Chondrocyte (in vitro differentiated cells): ENCODE measurements around the gene TBC1D4. TPM values are rescaled to one million over a fixed set of nuclear protein-coding genes. Genes with fewer than 3 reads are reported as not detected.
"Not testable (repeated sequence)": the region's sequence is repeated elsewhere in the genome, so short reads cannot be mapped to it uniquely, and the experiment has no call there.

Experiments used
- DNase-seq: peaks from one replicate; pipeline ENCODE4 v3.0.0; 2021; ENCODE audit warnings: mixed read lengths, low spot score
- H3K27ac Mint-ChIP-seq: one replicate; pipeline ENCODE4 v1.8.0; 2021; ENCODE audit warnings: mild to moderate bottlenecking, moderate library complexity, mixed read lengths; ENCODE audit not compliant: unreplicated experiment
- H3K27me3 Mint-ChIP-seq: 2 replicates; pipeline ENCODE4 v1.8.0; 2021; ENCODE audit warnings: low read depth, mixed read lengths
- H3K36me3 Mint-ChIP-seq: 2 replicates; pipeline ENCODE4 v1.8.0; 2021; ENCODE audit warnings: low read depth, mixed read lengths
- H3K4me1 Mint-ChIP-seq: 2 replicates; pipeline ENCODE4 v1.8.0; 2021; ENCODE audit warnings: low read depth, mild to moderate bottlenecking, mixed read lengths
- H3K4me3 Mint-ChIP-seq: one replicate; pipeline ENCODE4 v1.8.0; 2021; ENCODE audit warnings: mild to moderate bottlenecking, moderate library complexity, mixed read lengths; ENCODE audit not compliant: unreplicated experiment
- H3K9me3 Mint-ChIP-seq: 2 replicates; pipeline ENCODE4 v1.8.0; 2021; ENCODE audit warnings: low read depth, mixed read lengths
- CTCF ChIP-seq: fragments of 200-600 bp; sonication (generic); IDR thresholded peaks from 2 replicates; pipeline ENCODE4 v1.5.0; 2021; ENCODE audit warnings: antibody characterized with exemption, mild to moderate bottlenecking, moderate library complexity
- total RNA-seq: library from RNA; stranded (reverse); gene quantifications from 3 replicates; pipeline ENCODE4 v1.2.1, GENCODE V29; 2021

Gene TBC1D4
- total RNA-seq, 1 donor from 2014 or later: 5.7 TPM

- no peaks in the 10 kb centered on the region for H3K36me3 Mint-ChIP-seq
- H3K4me3 Mint-ChIP-seq: no peak overlapping the region
- peaks cover 53% of the 10 kb centered on the region for H3K4me1 Mint-ChIP-seq
- no peak for DNase-seq
- H3K27me3 Mint-ChIP-seq: no peaks in the 10 kb centered on the region
- H3K9me3 Mint-ChIP-seq: no peaks in the 10 kb centered on the region
- TF ChIP-seq CTCF: no peak
- no peak overlapping the region for H3K27ac Mint-ChIP-seq
Measured at GRCh38 chr13:75353781-75354193, 128.2 kb downstream of the TBC1D4 start.

GRCh38 chr13:75352641-75353327 lies 129.2 kb downstream of the TBC1D4 start:
- Mint-ChIP-seq H3K4me3 (no peak overlapping the region), H3K4me1 (peaks cover 49% of the 10 kb centered on the region), H3K9me3 (no peaks in the 10 kb centered on the region), H3K27me3 (no peaks in the 10 kb centered on the region), H3K27ac (no peak overlapping the region), H3K36me3 (peaks cover 5% of the 10 kb centered on the region)
- DNase-seq: no peak
- no peak for TF ChIP-seq CTCF

- H3K9me3 Mint-ChIP-seq, H3K27ac Mint-ChIP-seq, H3K27me3 Mint-ChIP-seq, DNase-seq, H3K36me3 Mint-ChIP-seq, H3K4me3 Mint-ChIP-seq: not testable (repeated sequence)
- H3K4me1 Mint-ChIP-seq: peaks cover 40% of the 10 kb centered on the region
Measured at GRCh38 chr13:75351538-75351937, 130.4 kb downstream of the TBC1D4 start.

- H3K27me3 Mint-ChIP-seq: no peaks in the 10 kb centered on the region
- H3K27ac Mint-ChIP-seq: no peak overlapping the region
- H3K4me3 Mint-ChIP-seq: no peak overlapping the region
- no peak for TF ChIP-seq CTCF
- H3K4me1 Mint-ChIP-seq: peaks cover 7% of the 10 kb centered on the region
- no peak for DNase-seq
- H3K9me3 Mint-ChIP-seq: no peaks in the 10 kb centered on the region
- H3K36me3 Mint-ChIP-seq: peaks cover 5% of the 10 kb centered on the region
Measured at GRCh38 chr13:75347925-75348324, 134.0 kb downstream of the TBC1D4 start.

GRCh38 chr13:75347457-75347856 lies 134.5 kb downstream of the TBC1D4 start:
- peaks cover 7% of the 10 kb centered on the region for H3K4me1 Mint-ChIP-seq
- H3K4me3 Mint-ChIP-seq: no peak overlapping the region
- H3K27me3 Mint-ChIP-seq: no peaks in the 10 kb centered on the region
- H3K27ac Mint-ChIP-seq: no peak overlapping the region
- H3K9me3 Mint-ChIP-seq: no peaks in the 10 kb centered on the region
- no peak for TF ChIP-seq CTCF
- peaks cover 5% of the 10 kb centered on the region for H3K36me3 Mint-ChIP-seq
- DNase-seq: no peak

- H3K4me3 Mint-ChIP-seq: no peak overlapping the region
- no peaks in the 10 kb centered on the region for H3K9me3 Mint-ChIP-seq
- peaks cover 7% of the 10 kb centered on the region for H3K4me1 Mint-ChIP-seq
- peaks cover 5% of the 10 kb centered on the region for H3K36me3 Mint-ChIP-seq
- H3K27ac Mint-ChIP-seq: no peak overlapping the region
- no peak for TF ChIP-seq CTCF
- no peaks in the 10 kb centered on the region for H3K27me3 Mint-ChIP-seq
- DNase-seq: no peak
Measured at GRCh38 chr13:75345193-75345592, 136.8 kb downstream of the TBC1D4 start.
